ENCODE results near the gene LCMT1.

GRCh38 chr16:25212636-25213035, 101.1 kb downstream of the LCMT1 start:
- TF ChIP-seq CTCF (IDR thresholded peaks at IDR 0.05 in 4 of 5, conservative IDR thresholded peaks at IDR 0.05 in 1 of 5) (no peak), POLR2A (IDR thresholded peaks at IDR 0.05) (no peak)

All from gastrocnemius medialis (tissue), 4 donors.